Stomach (tissue), 4 donors: Measurements from ENCODE around the gene DNAJB7.
A peak's percentile ranks its signal among the peaks of the same experiment; 100 is the strongest.

ENCODE experiments used
- CTCF ChIP-seq, 7 experiments: fragments of 450-650 bp in 4 of 7; fragments of 200-600 bp in 3 of 7; sonication (generic) in 3 of 7; IDR thresholded peaks; one replicate each; pipeline ENCODE4 v1.5.1; 2016 to 2019; ENCODE audit warnings: antibody characterized with exemption in 7 of 7, control low read depth in 2 of 7, mild to moderate bottlenecking in 1 of 7
- POLR2A ChIP-seq, 4 donors: fragments of 450-650 bp; IDR thresholded peaks; one replicate each; pipeline ENCODE4 v1.6.1; 2016; ENCODE audit warnings: antibody characterized with exemption in 4 of 4, control low read depth in 2 of 4, mild to moderate bottlenecking in 1 of 4, moderate library complexity in 1 of 4

GRCh38 chr22:40856513-40857308 is 5.2 kb downstream of the DNAJB7 start, which contains the start of the genes ST13 and XPNPEP3:
- TF ChIP-seq CTCF (IDR thresholded peaks at IDR 0.05) (peak in 1 of 7 experiments; percentile 12), POLR2A (IDR thresholded peaks at IDR 0.05) (peak in 1 of 4 donors; percentile 30)
